Measurements from ENCODE around the gene ABCA9. TPM values are rescaled to one million over a fixed set of nuclear protein-coding genes. Genes with fewer than 3 reads are reported as not detected.

The ABCA9 gene
- total and polyA plus RNA-seq, 2 experiments from 2014 or later: not detected

DNA sequence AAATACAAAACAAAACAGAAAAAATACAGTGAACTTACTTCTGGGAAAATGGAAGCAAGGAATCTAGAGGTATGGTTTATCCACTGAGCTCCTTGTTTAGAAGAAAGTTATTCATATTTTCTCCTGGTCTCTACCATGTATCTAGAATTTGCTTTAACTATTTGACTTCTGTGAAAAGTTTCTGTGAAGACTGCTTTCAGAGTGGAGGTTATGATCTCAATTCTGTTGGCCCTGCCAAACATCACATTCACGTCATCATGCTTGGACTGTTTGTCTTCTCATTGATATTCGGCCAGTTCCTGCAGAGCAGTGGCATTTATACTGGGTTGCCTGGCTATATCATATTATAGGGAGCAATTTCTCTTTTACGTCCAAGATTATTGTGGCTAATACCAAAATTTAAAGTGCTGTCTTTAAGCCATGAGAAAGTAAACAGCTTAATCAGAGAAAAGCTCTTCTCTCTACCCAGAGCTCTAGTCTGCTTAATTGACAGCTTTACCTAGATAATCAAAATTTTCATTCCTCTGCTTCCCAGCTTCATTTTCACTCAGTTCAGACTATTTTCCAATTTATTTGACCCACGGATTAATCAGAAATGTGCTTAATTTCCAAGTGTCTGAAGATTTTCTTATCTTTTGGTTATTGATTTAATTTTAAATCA is 105.4 kb downstream of the ABCA9 start, which contains the start of gene ABCA8:
Gene ABCA8 (minus strand): TSS at position 212 of the 661 bp plus-strand sequence. CDS start 13,358 bp downstream, outside the sequence.
- Histone ChIP-seq H2AFZ (no peak within 1 kb of the TSS), H3K4me2 (no peak within 1 kb of the TSS), H3K79me2 (replicated peaks; ENCODE audit: insufficient read depth) (no peaks in the 10 kb centered on the region), H3K27me3 (ENCODE audit: insufficient read depth) (no peaks in the 10 kb centered on the region), H4K20me1 (replicated peaks; ENCODE audit: insufficient read depth) (no peaks in the 10 kb centered on the region), H3F3A (replicated peaks; ENCODE audit: low read depth) (no peaks in the 10 kb centered on the region), H3K4me3 (no peak within 1 kb of the TSS), H3K36me3 (ENCODE audit: insufficient read depth) (no peaks in the 10 kb centered on the region), H3K27ac (ENCODE audit: low read depth) (no peak within 1 kb of the TSS), H3K9me2 (ENCODE audit: insufficient read depth) (no peaks in the 10 kb centered on the region), H3K4me1 (ENCODE audit: insufficient read depth) (no peaks in the 10 kb centered on the region)
- no peak within 1 kb of the TSS for H3K4me3 Mint-ChIP-seq
- H3K9me3 Mint-ChIP-seq: no peaks in the 10 kb centered on the region
- H3K27me3 Mint-ChIP-seq (ENCODE audit: insufficient read depth, low read depth, poor library complexity): no peaks in the 10 kb centered on the region
- no peaks in the 10 kb centered on the region for H3K4me1 Mint-ChIP-seq
- H3K27ac Mint-ChIP-seq: no peak within 1 kb of the TSS
- H3K36me3 Mint-ChIP-seq (ENCODE audit: low read depth): no peaks in the 10 kb centered on the region
- DNase-seq (ENCODE audit: low spot score): no peak
- ATAC-seq: no peak
- TF ChIP-seq CREB1 (CRISPR knock-in tag; IDR thresholded peaks at IDR 0.05; ENCODE audit: low read depth): no peak
- no peak for TF ChIP-seq REST (IDR thresholded peaks at IDR 0.05; ENCODE audit: unreplicated experiment)
- TF ChIP-seq EZH2phosphoT487 (IDR thresholded peaks at IDR 0.05; ENCODE audit: unreplicated experiment): no peak
- TF ChIP-seq EZH2 (IDR thresholded peaks at IDR 0.05; ENCODE audit: low read depth, unreplicated experiment): no peak

DNA sequence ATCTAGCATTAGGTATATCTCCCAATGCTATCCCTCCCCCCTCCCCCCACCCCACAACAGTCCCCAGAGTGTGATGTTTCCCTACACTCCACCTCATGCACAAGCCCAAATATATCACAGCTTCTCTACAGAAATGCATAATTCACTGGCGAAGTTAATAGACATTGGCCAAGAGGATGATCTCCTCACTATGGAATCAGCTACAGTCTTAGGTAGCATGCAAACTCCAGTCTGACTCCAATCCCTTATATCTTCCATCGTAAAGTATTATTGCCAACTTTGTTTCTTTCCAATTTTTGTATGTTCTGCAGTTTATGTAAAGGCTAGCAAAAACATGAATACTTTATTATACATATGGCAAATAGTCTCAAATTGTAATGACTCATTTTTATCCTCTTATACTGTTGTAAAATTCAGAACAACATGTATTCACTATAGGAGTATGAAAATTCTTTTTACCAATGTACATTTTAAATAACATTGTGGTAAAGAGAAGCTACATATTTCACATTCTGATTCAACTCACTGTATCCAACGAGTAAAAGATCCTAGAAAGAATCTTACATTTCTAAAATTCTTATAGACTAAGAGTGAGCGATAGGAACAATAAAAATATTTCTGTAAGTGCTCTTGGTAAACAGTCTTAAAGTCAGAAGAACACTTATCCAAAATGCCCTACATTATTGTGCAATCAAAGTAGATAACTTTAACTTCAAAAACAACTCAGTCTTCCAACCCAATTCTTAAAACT is 106.4 kb downstream of the ABCA9 start:
- Mint-ChIP-seq H3K27me3 (ENCODE audit: insufficient read depth, low read depth, poor library complexity) (no peaks in the 10 kb centered on the region), H3K27ac (no peak overlapping the region), H3K4me1 (no peaks in the 10 kb centered on the region), H3K36me3 (ENCODE audit: low read depth) (no peaks in the 10 kb centered on the region), H3K4me3 (no peak overlapping the region), H3K9me3 (no peaks in the 10 kb centered on the region)
- Histone ChIP-seq H3K36me3 (ENCODE audit: insufficient read depth) (no peaks in the 10 kb centered on the region), H3K27ac (ENCODE audit: low read depth) (no peak overlapping the region), H3K4me1 (ENCODE audit: insufficient read depth) (no peaks in the 10 kb centered on the region), H3K27me3 (ENCODE audit: insufficient read depth) (no peaks in the 10 kb centered on the region), H3K4me2 (no peak overlapping the region), H3F3A (replicated peaks; ENCODE audit: low read depth) (no peaks in the 10 kb centered on the region), H4K20me1 (replicated peaks; ENCODE audit: insufficient read depth) (no peaks in the 10 kb centered on the region), H3K4me3 (no peak overlapping the region), H2AFZ (no peak overlapping the region), H3K79me2 (replicated peaks; ENCODE audit: insufficient read depth) (no peaks in the 10 kb centered on the region), H3K9me2 (ENCODE audit: insufficient read depth) (no peaks in the 10 kb centered on the region)
- ATAC-seq (no peak), DNase-seq (ENCODE audit: low spot score) (no peak)
- TF ChIP-seq CREB1 (CRISPR knock-in tag; IDR thresholded peaks at IDR 0.05; ENCODE audit: low read depth): no peak
- TF ChIP-seq NANOG (IDR thresholded peaks at IDR 0.05; ENCODE audit: borderline replicate concordance): no peak
- no peak for TF ChIP-seq CTCF (conservative IDR thresholded peaks at IDR 0.05; ENCODE audit: low read depth in 2 of 2)
- no peak for TF ChIP-seq ZNF114 (CRISPR knock-in tag; IDR thresholded peaks at IDR 0.05)
- no peak for TF ChIP-seq EZH2phosphoT487 (IDR thresholded peaks at IDR 0.05; ENCODE audit: unreplicated experiment)
- TF ChIP-seq REST (IDR thresholded peaks at IDR 0.05; ENCODE audit: unreplicated experiment): no peak
- no peak for TF ChIP-seq ZNF331 (CRISPR knock-in tag; IDR thresholded peaks at IDR 0.05; ENCODE audit: low read depth)
- TF ChIP-seq EZH2 (IDR thresholded peaks at IDR 0.05; ENCODE audit: low read depth, unreplicated experiment): no peak
- TF ChIP-seq JUNB (IDR thresholded peaks at IDR 0.05; ENCODE audit: unreplicated experiment): no peak
- TF ChIP-seq POLR2AphosphoS5 (IDR thresholded peaks at IDR 0.05; ENCODE audit: low read depth): no peak
- no peak for TF ChIP-seq STAT1 (IDR thresholded peaks at IDR 0.05; ENCODE audit: unreplicated experiment)
